Measurements from ENCODE around the gene LPP.

- TF ChIP-seq CTCF (IDR thresholded peaks at IDR 0.05; ENCODE audit: low read length) (no peak), EZH2 (IDR thresholded peaks at IDR 0.05; ENCODE audit: borderline replicate concordance, low read length) (no peak)
These were observed 450.7 kb downstream of the LPP start for GRCh38 chr3:188604651-188605050.
